ENCODE results near the gene GARNL3.

The GARNL3 gene

DNA sequence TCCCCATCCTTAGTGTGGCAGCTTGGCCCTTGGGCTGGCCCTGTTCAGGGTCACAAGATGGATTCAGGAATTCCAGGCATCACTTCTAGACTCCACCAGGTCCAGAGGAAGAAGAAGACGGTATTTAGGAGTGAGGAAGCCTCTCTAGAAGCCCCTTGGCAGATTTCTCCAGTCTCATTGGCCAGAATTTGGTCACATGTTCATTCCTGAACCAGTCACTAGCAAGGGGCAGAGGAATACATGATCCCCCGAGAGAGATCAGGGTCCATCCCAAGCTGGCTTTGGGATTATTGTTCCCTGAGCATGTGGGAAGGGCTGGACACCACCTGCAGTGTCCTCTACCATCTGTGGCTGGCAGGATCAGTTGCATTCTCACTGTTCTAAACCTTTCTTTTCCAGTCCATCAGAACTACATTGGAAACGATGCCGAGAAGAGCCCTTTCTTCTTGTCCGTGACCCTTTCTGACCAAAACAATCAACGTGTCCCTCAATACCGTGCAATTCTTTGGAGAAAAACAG is 48.5 kb downstream of the GARNL3 start:
- no peak for DNase-seq (ENCODE audit: low spot score)

DNA sequence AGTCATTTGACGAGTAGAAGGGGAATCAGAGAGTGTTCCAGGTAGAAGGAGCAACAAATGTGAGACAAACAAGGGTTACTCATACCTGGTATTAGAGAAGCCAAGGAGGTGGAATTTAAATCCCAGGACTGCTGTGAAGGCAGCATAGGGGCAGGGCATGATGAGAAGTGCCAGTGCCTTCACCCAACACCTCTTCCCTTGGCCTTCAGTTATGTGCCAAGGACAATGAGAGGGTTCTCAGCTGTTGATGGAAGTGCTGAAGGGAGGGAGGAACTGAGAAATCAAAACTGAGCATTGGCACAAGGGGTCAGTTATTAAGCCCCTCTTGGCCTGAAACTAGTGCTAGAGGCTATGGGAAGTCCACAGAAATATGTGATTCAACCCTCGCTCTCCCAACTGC is 50.3 kb downstream of the GARNL3 start:
- no peak for DNase-seq (ENCODE audit: low spot score)

DNA sequence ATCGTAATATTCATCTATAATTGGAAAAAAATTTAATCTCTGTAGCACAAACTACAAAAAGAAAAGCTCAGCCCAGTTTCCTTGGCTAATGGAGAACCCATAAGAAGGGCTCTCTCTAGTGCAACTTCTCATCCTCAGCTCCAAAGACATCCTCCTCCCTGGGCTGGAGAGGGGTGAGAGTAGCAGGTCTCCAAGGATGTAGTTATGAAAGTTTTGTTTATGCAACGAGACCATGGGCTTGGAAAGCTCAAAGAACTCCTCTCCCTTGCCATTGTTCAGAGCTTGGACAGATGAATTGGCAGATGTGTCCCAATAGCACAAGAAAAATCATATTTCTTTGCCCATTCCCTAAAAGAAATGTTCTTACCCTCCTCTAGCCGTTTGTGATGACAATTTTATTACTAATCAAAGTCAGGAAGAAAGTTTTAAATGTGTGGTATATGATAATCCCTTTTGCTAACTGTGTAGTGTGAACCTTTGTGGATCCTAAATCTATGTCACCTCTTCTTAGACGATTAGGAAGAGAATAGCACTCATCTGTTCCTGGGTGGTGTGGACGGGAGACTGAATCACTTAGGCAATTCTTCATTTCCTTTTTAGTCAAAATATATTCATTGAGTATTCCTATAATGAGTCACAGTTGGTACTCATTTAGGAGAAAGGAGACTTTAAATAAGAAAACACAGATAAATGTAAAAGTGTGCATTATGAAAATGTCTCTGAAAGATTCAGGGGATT is 52.2 kb downstream of the GARNL3 start:
- no peak for DNase-seq (ENCODE audit: low spot score)

DNA sequence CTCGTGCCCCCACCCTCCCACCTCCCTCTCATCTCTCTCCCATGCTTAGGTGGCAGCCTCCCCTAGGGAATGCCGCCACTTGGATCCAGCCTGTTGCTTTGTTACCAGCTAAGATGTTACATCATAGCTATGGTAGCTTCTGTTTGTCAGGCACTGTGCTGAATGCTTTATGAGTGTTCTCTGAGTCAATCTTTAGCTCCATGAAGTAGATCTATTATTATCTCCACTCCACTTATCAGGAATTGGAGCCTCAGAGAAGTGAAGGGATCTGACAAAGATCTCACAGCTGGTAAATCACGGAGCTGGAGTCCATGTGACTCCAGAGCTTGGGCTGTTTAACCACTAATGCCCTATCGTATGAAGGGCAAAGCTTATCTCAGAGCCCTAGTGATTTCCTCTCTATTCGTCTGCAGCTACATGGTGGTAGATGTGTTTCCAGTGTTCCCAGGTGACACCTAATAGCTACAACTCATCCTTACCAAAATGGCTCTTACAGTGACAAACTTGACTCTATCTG is 54.1 kb downstream of the GARNL3 start:
- no peak for DNase-seq (ENCODE audit: low spot score)

DNA sequence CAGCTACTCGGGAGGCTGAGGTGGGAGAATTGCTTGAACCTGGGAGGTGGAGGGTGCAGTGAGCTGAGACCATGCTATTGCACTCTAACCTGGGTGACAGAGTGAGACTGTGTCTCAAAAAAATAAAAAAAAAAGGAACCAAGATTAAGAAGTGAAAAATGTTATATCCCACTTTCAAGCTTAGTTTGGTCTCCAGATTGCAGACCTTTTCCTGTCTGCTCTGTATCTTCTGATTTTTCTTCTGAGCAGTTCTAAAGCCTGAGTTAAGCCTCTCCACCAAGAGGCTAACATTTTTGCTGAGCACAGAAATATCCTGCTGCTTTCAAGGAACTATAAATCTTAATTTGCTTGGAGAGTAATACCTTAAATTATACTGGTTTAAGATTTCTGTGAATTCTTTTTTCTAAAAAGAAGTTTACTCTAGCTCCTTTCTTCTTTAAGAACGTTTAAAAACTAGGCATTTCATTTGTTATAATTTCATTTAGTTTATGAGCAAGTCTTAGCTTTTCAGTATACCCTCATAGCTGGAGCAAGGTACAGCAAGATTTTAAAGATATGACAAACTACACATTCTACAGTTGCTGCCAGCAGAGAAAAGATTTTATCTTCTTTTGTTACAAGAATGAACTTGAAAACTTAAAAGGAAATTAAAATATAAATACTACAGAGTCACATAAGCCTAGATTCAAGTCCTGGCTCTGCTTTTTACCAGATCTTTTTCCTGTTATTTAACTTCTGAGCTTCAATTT is 55.0 kb downstream of the GARNL3 start:
- no peak for DNase-seq (ENCODE audit: low spot score)

DNA sequence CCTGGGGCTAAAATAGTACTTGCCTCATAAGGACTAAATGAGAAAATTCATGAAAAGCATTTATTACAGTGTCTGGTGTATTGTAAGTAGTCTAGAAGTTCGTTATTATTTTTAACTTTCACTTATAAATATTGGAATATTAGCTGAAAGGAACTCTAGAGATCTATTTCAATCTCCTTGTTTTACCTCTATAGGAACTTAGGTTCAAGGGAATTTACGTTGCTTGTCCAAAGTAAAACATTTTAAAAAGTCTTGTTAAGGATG is 55.5 kb downstream of the GARNL3 start:
- DNase-seq (ENCODE audit: low spot score): no peak

DNA sequence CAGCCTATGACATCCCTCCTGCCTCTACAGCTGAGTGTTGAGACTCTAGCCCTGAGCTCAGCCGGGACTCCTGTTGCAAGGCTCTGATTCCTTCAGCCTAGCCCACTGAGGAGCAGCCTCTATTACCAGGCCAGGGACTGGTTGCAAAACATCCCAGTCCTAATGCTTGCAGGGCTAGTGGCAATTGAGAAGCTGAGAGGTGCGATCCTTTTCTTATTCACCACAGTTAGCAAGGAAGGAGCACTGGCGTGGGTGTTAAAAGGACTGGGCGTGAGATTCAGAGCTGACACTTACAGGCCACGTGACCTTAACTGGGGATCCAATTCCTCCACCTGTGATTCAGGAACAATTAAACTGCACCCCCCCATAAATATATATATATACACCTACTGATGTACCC is 58.8 kb downstream of the GARNL3 start:
- no peak for DNase-seq (ENCODE audit: low spot score)

DNA sequence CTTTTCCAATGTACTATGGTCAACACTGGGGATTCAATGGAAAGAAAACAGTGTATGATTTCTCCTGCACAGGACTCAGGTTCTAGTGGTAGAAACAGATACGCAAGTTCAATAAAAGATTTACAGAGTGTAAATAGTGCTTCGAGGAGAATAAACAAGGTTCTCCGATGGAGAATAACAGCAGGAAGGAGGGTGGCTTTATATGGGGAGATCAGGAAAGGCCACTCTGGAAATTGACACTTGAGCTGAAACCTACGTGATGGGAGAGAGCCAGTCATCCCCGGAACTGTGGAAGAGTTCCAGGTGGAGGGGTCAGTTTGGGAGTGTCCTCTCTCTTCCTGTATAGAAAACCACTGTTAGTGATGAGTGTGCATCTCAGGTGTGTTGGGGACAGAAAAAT is 65.9 kb downstream of the GARNL3 start:
- no peak for DNase-seq (ENCODE audit: low spot score)

DNA sequence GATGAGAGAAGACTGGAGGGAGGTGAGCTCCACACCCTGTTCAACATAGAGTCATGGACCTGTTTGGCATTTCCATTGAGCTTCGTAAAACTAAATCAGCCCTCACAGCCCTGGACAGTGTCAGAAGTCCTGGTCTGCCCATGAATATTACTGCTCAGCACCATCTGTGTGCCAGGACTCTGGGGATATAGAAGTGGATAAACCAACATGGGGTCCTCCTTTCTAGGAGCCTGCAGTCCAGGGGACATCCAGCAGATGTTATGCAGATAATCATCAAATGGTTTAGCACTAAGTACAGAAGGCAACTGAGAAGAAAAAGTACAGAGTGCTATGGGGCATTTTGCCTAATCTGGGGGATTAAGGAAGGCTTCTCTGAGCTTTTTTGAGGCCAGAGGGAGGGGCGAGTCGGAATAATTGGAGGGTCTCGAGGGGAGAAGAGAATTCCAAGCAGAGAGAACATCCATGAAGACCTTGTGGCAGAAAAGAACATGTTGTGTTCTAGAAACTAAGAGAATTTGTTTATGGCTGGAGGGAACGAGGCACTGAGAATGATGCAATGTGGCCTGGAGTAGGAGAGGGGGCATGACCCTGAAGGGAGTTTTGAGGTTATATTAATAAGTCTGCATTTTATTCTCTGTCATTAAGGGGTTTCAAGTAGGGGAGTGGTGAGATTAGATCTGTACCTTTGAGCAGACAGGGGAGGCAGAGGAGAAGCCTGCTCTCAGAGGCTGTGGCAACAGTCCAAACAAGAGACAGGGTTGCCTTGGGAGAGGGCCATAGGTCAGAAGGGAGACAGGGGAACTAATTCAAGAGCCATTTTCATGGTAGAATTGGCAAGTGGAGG is 68.9 kb downstream of the GARNL3 start:
- DNase-seq (ENCODE audit: low spot score): no peak

DNA sequence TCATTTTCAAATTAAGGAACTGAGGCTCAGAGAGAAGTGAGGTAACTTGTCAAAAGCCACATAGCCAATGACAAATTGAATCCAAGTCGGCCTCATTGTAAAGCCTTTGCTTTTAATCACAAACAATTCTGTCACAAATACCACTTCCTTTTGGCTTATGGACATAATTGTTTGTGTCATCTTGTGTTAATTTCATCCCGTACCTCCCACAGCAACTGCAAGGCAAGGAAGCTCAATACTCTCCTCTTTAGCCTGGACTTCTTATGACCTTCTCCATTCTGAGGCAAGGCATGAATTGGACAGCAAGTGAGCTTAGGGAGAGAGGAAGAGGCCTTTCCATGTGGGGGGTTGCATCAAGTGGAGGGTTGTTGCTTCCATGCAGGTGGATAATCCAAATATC is 70.2 kb downstream of the GARNL3 start:
- no peak for DNase-seq (ENCODE audit: low spot score)

DNA sequence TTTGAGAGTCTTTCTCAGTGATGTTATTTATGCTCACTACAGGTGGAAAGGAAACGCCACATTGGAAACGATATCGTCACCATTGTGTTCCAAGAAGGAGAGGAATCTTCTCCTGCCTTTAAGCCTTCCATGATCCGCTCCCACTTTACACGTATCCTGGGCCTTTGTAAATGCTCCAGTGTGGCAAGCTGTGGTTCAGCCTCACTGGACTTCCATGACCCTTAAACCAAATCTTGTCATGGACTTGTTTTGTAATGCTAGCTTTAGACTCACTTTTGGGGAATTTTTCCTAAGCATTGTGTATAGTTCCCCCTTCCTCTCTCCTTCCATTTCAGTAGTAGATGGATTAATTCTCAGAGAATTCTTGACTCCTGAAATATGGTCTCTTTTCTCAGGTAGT is 71.5 kb downstream of the GARNL3 start:
- DNase-seq (ENCODE audit: low spot score): no peak

DNA sequence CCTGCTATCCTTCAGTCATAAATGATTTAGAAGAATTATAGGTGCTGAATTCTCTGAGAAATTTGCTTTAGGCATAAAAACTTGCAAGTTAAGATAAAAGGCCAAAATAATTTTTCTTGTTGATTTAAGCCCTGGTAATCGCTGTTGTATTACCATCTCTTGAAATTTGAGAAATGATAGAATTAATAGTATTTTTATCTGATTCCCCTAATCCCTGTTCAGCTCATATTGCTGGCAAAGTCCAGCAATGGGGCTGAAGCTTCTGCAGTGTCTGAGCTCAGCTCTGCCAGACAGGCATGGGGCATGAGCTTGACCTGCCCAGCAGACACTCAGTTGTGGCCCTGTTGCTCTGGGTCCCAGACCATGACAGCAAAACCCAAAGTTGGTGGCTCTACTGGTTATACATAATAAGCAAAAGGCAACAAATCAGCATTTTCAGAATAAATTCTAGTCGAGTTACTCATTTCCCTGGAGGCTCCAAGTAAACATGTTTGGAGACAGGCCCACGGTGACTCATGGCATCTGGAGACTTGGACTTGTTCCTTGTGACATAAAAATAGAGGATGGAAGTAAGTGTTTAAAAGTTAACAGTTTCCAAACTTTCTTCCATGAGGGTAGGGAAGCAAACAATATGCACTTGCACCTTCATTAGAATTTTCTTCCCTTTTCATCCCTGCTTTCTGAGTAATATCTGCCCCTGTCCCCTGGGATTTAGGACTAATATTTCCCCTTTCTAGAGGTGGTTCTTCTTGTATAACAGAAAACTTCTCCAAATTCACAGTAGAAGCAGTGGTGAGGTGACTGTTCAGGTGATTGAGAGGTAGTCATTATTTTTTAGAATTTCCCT is 72.2 kb downstream of the GARNL3 start:
- DNase-seq (ENCODE audit: low spot score): no peak

DNA sequence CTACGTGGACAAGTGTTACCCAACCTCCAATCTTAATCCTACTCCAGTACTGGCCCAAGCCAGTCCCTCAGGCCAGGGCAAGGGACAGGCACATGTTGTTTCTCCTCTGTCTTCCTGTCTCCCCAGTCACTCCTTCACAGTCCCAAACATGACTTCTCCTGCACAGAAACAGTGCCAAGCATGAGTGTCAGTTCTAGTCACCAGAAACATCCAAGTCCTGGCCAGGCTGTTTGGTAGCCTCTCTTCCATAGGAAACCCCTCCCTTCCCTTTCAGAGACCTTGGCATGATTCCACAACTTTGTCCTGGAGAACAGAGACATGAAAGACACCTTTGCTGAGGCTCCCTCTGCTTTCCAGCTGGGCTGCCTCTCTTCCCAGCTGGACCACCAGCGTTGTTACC is 76.1 kb downstream of the GARNL3 start:
- no peak for DNase-seq (ENCODE audit: low spot score)

DNA sequence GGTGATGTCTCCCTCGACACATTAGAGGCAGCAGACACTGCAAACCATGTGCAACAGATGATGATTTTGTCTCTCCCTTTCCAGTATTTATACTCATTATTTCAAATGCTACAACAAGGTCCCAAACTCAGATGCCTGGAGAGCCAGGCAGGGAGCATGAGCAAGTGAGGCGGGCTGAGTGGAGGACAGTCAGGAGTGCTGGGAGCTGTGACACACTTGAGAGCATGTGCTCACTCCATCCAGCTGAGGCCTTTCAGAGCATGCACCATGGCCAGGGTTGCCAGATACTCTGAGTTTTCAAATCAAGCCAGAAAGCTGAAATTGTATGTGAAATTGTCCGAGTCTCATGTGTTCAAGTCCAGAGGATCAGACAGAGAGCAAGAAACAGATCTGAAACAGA is 76.6 kb downstream of the GARNL3 start:
- DNase-seq (ENCODE audit: low spot score): no peak

DNA sequence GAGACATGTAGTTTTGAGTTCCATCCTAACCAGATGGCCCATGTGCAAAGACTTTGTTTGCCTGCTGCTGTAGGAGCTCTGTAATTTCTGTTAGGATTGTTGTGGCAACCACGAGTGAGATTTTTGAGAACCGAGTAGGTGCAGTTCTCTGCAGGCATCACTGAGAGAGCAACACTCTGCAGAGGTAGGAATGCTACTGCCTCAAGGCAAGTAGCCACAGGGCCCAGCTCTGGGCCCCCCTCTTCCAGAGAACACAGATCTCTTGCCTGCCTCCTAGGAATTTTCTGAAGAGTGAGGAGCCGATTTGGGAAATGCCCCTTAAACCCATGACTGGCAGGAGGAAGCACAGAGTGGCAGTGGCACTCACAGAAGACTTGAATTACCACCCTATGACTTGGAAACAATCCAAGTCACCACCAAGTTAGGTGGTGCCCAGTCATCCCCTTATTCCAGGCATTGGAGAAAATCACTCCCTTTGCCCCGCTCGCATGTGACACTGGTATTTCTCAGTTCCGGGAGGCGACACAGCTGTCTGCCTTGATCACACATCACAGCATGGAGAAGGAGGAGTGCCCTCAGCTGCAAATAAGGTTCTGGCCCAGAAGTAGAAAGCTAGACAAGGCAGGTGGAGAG is 79.9 kb downstream of the GARNL3 start:
- DNase-seq (ENCODE audit: low spot score): no peak

DNA sequence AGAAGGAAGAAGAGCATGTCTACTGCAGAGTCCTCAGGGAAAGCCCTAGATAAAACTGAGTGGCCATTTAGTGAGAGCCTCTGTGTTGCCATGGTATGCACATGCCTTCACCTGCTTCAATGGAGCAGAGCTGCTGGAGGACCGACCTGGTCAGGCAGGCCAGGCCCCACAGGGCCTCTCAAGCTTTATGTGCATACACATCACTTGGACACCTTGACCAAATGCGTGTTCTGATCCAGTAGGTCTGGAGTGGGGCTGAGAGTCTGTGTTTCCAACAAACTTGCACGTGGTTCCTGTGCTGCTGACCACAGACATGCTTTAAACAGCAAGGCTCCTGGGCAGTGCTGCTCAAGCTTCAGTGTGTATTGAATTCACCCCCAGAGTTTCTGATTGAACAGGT is 81.0 kb downstream of the GARNL3 start:
- DNase-seq (ENCODE audit: low spot score): no peak

DNA sequence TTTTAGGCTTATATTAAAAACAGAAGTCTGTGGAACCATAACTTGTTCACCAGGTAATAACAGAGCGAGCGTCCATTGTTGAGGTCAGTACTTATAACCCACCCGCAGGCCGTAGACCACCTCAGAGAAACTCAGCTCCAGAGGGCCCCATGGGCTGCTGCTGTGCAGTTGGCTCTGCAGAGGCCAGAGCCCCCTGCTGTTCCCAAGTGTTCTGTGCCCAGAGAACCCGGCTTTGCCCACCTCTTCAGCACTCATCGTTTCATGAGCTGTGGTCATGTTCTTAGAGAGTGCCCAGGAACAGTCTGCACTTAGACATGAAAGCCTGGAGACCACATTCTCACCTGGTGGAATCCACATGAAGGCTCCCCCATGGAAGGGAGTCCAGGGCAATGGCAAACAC is 82.0 kb downstream of the GARNL3 start:
- no peak for DNase-seq (ENCODE audit: low spot score)

DNA sequence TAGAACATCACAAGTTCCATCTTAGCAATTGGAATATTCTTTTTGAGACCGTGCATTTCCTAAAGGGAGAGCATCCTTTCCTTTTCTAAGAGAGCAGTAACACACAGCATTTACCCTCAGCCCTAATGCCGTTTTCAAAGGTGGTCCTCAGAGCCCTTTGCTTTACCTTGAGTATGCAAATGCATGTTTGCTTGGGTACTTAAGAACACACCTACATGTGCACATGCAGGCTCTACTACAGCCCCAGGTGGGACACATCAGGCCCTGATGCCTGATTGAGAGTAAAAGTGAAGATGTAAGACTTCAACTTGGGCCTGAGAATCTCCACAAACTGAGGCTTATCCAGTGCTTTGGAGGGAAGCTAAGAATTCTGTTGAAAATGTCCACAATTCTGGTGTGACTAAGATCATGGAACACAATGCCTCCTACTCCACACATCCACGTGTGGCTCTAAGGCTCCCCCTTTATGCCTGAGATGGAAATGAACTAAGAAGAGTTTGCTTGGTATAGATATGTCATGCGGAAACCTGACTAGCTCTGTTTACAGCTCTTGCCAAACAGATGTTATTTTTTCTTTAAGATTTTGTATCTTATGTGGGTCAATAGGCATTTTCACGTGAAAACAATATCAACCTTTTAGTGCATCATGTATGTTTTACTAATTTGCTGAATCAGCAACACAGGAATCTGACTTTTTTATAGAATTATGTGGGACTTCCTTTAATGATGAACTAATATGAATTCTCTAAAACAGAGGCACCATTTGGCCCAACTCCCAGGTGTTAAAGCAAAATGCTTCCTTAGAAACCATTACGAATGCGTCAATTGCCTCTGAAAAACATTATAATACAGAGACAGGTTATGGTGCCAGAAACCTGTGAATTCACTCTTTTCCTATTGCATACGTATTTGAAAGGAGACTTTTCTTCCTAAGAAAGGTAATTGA is 83.5 kb downstream of the GARNL3 start:
- DNase-seq (ENCODE audit: low spot score): no peak

DNA sequence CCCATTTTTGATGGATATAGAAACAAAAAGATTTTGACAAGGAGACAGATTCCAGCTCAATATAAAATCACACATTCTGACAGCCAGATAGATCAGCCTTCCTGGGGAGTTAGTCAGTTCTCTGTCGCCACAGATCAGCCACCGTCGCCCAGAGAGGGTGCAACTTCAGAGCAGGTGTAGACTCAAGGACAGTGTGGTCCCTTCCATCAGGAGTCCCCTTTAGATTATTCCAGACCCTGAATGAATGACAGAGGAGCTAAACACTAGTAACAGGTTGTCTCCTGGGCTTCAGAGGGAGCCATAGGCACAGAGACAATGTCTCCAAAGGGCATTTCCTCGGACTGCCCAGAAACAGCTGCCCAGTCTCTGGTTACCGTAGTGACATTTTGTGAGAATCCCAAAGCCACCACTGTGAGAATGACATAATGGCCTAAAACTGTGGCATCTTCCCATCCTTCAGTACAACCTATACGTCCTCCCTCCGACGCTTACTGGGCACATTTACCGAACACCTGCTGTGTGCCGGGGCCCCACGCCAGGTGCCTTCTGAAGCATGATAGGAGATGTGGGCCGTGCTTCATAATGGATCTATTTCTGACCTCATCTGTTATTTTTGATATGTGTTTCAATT is 85.0 kb downstream of the GARNL3 start:
- no peak for DNase-seq (ENCODE audit: low spot score)
